ENCODE measurements around the gene LCN6.

LCN6 gene

DNA sequence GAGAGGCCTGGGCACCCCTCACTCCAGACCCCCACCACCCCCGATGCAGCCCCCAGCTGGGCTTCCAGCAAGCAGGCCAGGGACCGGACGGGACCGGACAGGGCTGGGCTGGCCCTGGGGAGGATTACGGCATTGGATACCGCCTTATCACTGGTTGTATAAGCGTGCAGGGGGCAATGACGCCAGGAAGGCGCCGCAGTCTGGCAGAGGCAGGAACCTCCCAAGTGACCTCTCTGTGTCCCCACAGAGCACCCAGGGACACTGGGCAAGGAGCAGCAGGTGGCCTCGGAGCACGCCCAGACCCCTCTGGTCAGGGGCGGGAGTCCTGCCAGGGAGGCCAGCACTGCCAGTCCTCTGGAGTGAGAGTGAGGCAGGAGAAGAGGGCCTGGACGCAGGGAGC is 16.7 kb upstream of the LCN6 start:
- DNase-seq (ENCODE audit: low spot score), result peak; percentile 11
- TF ChIP-seq, protein P1, sequence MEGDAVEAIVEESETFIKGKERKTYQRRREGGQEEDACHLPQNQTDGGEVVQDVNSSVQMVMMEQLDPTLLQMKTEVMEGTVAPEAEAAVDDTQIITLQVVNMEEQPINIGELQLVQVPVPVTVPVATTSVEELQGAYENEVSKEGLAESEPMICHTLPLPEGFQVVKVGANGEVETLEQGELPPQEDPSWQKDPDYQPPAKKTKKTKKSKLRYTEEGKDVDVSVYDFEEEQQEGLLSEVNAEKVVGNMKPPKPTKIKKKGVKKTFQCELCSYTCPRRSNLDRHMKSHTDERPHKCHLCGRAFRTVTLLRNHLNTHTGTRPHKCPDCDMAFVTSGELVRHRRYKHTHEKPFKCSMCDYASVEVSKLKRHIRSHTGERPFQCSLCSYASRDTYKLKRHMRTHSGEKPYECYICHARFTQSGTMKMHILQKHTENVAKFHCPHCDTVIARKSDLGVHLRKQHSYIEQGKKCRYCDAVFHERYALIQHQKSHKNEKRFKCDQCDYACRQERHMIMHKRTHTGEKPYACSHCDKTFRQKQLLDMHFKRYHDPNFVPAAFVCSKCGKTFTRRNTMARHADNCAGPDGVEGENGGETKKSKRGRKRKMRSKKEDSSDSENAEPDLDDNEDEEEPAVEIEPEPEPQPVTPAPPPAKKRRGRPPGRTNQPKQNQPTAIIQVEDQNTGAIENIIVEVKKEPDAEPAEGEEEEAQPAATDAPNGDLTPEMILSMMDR (IDR thresholded peaks at IDR 0.05; ENCODE audit: extremely low read depth, missing control alignments), result no peak

DNA sequence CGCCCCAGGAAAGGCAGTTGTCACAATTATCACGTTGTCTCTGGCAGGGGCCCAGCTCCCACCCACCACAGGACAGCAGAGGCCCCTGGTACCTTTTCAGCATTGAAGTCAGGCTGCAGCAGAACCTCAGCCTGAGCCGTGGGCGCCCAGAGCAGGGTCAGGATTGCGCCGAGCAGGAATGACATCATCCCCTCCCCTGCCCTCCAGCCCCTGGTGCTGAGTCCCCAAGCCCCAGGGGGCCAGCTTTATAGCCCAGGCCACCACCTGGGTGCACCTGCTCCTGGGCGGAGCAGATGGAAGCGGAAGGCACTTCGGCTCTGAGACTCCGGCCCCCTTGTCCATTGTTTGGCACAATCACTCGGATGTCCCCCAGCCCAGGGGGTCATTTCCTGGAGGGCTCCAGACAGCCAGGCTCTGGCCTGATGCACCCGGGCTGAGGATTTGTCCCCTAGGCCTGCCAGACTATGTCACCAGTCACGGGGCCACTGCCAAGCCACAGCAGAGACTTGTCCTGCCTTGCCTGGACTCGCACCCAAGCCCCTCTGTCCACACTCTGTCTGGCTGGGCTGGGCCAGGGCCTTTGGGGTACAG is 16.1 kb upstream of the LCN6 start, which contains the start of gene LCN15:
LCN15 (minus strand) TSS at position 218 of the 591 bp plus-strand sequence; CDS start at position 188, 30 bp downstream.
- peak; percentile 4 for DNase-seq (ENCODE audit: low spot score)

DNA sequence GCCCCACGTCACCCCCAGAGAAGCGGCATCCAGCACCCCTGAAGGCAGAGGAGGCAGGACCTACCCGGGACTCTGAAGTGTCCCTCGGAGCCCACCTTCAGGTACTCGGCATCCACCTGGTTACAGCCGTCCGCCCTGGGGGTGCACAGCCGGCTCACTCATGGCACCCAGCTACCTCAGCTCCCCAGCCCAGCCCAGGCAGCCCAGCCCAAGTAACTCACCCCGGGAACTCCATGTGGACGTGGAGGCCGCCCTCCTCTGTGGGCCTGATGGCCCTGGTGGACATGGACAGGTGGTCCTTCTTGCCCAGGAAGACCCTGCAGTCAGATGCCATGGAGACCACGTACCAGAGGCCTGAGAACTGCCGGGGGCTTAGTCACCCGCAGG is 15.3 kb upstream of the LCN6 start:
- TF ChIP-seq, protein P1 (IDR thresholded peaks at IDR 0.05; ENCODE audit: extremely low read depth, missing control alignments), result no peak
- peak; percentile 10 for DNase-seq (ENCODE audit: low spot score)

More for the DNA sequence above, 16.1 kb upstream of the LCN6 start, which contains the start of gene LCN15:
- TF ChIP-seq, protein P1 (IDR thresholded peaks at IDR 0.05; ENCODE audit: extremely low read depth, missing control alignments), result no peak

DNA sequence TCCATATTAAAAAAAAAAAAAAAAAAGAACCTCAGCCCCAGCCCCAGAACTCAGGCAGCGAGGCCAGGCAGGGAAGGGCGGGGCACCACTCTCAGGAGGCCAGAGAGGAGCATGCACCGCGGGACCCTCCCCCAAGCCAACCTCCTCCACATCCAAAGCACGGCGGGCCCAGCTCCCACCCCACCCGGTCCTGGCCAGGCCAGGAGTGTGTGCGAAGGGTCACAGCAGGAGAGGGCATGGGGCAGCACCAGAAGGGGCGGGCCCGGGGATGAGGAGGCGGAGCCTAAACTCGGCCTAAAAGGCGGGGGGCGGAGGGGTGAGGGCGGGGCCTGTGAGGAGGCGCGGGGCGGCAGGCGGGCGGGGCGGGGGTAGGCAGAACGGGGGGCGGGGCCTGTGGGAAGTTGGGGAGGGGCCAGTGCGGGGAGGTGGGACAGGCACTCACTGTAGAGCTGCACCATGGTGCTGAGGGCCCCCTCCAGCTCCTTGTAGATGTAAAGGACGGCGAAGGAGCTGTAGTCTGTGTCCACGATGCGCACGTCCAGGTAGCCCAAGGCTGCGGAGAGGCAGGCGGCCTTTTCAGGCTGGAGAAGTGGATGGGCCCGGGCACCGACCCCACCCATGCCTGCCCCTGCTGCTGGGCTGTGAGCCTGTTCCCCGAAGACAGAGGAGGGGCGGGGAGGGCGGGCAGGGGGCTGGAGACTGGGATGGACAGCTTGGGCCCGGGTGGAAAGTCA is 14.8 kb upstream of the LCN6 start:
- TF ChIP-seq, protein P1 (IDR thresholded peaks at IDR 0.05; ENCODE audit: extremely low read depth, missing control alignments), result no peak
- peak; percentile 81 for DNase-seq (ENCODE audit: low spot score)

DNA sequence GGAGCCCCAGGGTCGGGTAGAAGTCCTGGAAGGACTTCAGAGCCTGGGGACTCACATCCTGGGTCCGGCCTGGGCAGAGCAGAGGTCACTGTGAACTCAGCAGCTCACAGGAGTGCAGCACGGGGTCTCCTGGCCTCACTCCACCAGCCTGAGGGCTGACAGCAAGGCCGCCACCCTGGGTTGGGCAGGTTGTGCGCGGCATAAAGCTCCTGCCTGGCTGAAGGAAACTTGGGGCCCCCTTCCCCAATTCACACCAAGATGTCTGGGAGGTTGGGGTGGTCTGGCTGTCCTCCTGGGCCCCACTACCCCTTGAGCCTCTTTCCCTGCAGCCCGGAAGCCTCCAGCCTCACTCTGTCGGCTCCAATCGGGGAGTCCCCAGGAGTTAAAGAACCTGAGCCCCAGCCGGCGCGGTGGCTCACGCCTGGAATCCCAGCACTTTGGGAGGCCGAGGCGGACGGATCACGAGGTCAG is 13.9 kb upstream of the LCN6 start:
- TF ChIP-seq, protein P1 (IDR thresholded peaks at IDR 0.05; ENCODE audit: extremely low read depth, missing control alignments), result no peak
- peak; percentile 6 for DNase-seq (ENCODE audit: low spot score)

DNA sequence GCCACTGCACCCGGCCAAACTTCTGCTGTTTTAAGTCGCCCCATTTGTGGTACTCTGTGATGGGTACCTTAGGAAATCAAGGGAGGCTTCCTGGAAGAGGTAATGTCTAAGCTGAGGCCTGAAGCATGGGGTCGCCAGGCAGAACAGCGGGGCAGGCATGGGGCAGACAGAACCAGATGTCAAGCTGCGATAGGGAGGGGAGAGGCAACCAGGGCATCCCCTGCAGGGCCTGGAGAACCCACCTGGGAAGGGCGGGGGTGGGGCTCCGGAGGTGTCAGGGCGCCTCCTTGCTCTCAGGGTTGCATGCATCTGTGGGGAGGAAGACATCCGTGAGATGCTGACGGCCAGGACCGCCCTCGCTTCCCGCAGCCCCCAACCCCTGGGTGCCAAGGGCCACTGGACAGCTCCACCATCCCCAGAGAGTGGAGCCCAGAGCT is 13.2 kb upstream of the LCN6 start:
- DNase-seq (ENCODE audit: low spot score), result no peak
- TF ChIP-seq, protein P1 (IDR thresholded peaks at IDR 0.05; ENCODE audit: extremely low read depth, missing control alignments), result no peak

Data from GM20000 (cell line).